Aorta (tissue), 5 donors: Measurements from ENCODE around the gene S100A4. TPM values are rescaled to one million over a fixed set of nuclear protein-coding genes. Genes with fewer than 3 reads are reported as not detected.

Experiments used
- ATAC-seq: fragments of 200-7000 bp; cut with Tn5 transposase; one replicate; pipeline ENCODE4 v1.9.1; 2022; ENCODE audit warnings: moderate library complexity; ENCODE audit not compliant: low FRiP score
- DNase-seq, 2 donors: peaks; one replicate each; pipeline ENCODE4 v3.0.0-alpha.2; 2020
- H3K27ac ChIP-seq, 2 donors: one replicate each; pipeline ENCODE4 v1.5.1; 2013; ENCODE audit warnings: low read length in 2 of 2, mild to moderate bottlenecking in 2 of 2, moderate library complexity in 2 of 2, control low read depth in 1 of 2, inconsistent platforms in 1 of 2, low read depth in 1 of 2
- H3K27me3 ChIP-seq, 2 donors: one replicate each; pipeline ENCODE4 v1.6.1; 2013; ENCODE audit warnings: control low read depth in 1 of 2, low read length in 1 of 2, mild to moderate bottlenecking in 1 of 2, moderate library complexity in 1 of 2; ENCODE audit not compliant: insufficient read depth in 2 of 2, control insufficient read depth in 1 of 2
- H3K36me3 ChIP-seq, 2 donors: one replicate each; pipeline ENCODE4 v1.6.1; 2013; ENCODE audit warnings: control low read depth in 1 of 2, low read length in 1 of 2, mild to moderate bottlenecking in 1 of 2; ENCODE audit not compliant: insufficient read depth in 2 of 2, control insufficient read depth in 1 of 2
- H3K4me1 ChIP-seq, 2 donors: one replicate each; pipeline ENCODE4 v1.6.1; 2013; ENCODE audit warnings: low read length in 2 of 2, control low read depth in 1 of 2, mild to moderate bottlenecking in 1 of 2, moderate library complexity in 1 of 2; ENCODE audit not compliant: insufficient read depth in 2 of 2, control insufficient read depth in 1 of 2
- H3K4me3 ChIP-seq, 2 donors: one replicate each; pipeline ENCODE4 v1.5.1; 2013; ENCODE audit warnings: low read length in 2 of 2, control low read depth in 1 of 2, mild to moderate bottlenecking in 1 of 2
- H3K9me3 ChIP-seq: one replicate; pipeline ENCODE4 v1.6.1; 2013; ENCODE audit warnings: mild to moderate bottlenecking, low read length; ENCODE audit not compliant: control insufficient read depth
- WGBS, 2 donors: extraction: QIAGEN DNeasy Blood & Tissue Kit; methylation state at CpG; one replicate each; pipeline ENCODE4 v1.1.7; 2013; 5-methylcytosine and 5-hydroxymethylcytosine counted together
- intact Hi-C, 2 donors: fragments of 100-400 bp; cut with DNase I; formaldehyde crosslinking; loops; one replicate each; pipeline versions ENCODE4 v1.14.2 to v1.15.0; 2022
- polyA plus RNA-seq, 2 donors: library from polyadenylated mRNA; stranded (reverse); fragments of 200-250 nt; gene quantifications; one replicate each; pipeline ENCODE4 v1.2.3, GENCODE V29; 2013
- total RNA-seq, 2 donors: library from RNA; stranded (reverse); fragmentation: NEBNext Ultra II Directional; extraction: Animal tissue kit (Norgen Biotek cat#: 25700); gene quantifications; one replicate each; pipeline ENCODE4 v1.2.1, GENCODE V29; 2021
- donor health status: healthy with polysubstance abuse.
- donor health status: Bipolar disorder and iron deficiency.
- donor health status: DM: no; HTN: no; CAD: no.
- donor health status: DM: no; HTN: no; CAD: no.
- donor health status: DM: yes; HTN: yes; CAD: no.

S100A4 gene
- total and polyA plus RNA-seq, 4 donors = 406 to 4,033 (median 2,168) TPM

DNA sequence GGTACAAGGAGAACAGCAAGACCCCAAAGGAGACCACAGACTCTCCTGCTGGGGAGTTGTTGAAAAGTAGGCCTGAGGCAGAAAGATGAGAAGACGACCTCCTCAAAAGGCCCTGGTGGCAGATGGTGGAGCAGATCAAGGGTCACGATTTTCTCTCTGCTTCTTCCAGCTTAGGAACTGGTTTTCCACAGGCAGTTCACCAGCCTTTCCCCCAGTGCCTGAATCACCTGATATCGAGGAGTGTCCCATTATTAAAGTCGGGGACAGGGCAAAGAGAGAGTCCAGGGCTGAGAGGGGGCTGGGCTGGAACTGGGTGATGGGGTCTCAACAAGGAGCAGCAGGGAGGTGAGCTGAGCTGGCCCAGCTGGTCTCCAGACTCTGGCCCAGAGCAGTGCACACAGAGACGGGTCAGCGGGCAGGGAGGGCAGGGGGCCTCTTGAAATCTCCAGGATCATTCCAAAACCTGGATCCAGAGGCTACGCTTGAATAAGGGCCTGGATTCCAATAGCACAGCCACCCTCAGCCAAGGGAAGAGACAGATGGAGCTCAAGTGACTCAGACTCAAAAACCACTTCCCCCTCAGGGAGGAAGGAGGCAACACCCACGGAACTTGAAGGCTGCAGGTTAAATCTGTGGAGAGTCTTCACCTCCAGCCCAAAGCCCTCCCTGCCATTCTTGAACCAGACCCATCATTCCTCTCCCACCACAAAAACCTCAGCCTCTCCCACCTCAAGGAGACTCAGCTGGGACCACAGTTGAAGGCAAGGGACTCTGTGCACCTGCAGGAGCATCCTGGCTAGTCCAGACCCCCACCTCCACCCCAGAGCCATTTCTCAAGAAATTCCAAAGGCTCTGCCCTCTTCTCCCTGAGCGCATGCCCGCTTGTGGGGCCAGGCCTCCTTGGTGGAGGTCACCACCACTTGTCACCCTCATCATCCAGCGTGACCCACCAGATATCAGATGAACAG is 4.9 kb downstream of the S100A4 start, which contains the start of gene S100A5:
Gene S100A5 (minus strand): TSS at position 541 of the 968 bp plus-strand sequence. CDS start 743 bp downstream, outside the sequence.
- peaks cover 0 to 4% of the 10 kb centered on the region in 2 donors for H3K36me3 ChIP-seq
- intact Hi-C loops = no loop called here
- H3K4me1 ChIP-seq = no peaks in the 10 kb centered on the region
- no peaks in the 10 kb centered on the region for H3K27me3 ChIP-seq
- DNase-seq (peak in 1 of 2 donors; percentile 46), ATAC-seq (no peak)
- peak within 1 kb of the TSS in 1 of 2 donors; percentile 35 for H3K27ac ChIP-seq
- H3K4me3 ChIP-seq = no peak within 1 kb of the TSS
- 85 to 87% methylated on average over 11 of the region's 11 CpGs for WGBS, 2 donors
- H3K9me3 ChIP-seq = no peaks in the 10 kb centered on the region

DNA sequence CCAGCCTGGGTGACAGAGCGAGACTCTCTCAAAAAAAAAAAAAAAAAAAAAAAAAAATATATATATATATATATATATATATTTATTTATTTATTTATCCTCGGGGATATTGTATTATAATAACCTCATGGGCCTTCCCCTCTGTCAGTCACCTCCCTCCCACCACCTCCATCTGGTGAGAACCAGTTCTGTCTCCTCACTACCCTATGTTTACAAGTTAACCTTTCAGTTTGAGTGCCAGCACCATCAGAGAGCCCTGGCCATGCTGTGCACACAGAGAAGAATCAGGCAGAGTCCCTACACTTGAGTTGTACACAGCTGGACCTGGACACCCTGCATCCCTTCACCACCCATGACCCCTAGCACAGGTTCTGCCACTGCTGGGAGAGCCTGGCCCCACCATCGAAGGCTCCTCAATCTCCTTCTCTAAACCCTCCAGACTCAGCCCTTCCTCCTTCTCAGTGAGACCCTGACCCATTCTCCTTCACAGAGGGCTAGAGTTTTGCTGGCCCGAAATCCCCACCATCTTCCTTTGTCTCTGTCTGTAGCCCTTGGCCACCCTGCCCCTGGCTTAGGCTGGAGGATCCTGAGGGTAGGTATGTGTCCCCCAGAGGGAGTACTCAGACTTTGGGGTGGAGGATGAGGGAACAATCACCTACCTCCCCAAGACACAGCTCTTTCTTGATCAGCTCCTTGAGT is 6.1 kb downstream of the S100A4 start:
- H3K4me3 ChIP-seq = no peak overlapping the region
- no peak overlapping the region for H3K27ac ChIP-seq
- DNase-seq = no peak
- intact Hi-C loops = no loop called here
- H3K36me3 ChIP-seq = peaks cover 0 to 4% of the 10 kb centered on the region in 2 donors
- 71 to 83% methylated on average over 3 to 4 of the region's 4 CpGs for WGBS, 2 donors
- H3K27me3 ChIP-seq = no peaks in the 10 kb centered on the region
- no peaks in the 10 kb centered on the region for H3K4me1 ChIP-seq
- no peaks in the 10 kb centered on the region for H3K9me3 ChIP-seq
- ATAC-seq = no peak

DNA sequence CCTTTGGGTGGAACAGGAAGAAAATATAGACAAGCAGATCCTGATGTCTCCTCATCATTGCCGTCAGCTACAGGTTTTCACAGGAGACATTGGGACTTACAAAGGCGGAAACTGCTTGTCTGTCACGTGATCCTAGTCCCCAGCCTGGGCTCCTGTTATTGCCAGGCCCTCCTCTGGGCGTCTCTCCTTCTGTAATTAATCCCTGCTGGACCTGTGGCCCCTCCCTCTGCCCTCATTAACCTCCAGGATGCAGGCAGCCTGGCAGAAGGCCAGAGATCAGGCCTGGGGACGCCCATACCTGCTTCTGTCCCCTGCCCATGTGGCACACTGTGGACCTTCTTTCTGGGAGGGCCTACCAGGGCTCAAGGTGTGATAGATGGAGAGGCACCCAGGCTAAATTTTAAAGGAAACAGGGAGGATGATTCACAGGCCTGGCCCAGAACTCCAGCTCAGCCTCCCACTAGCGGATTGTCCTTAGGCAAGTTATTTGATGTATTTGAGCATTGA is 7.2 kb downstream of the S100A4 start:
- WGBS, 2 donors = 89% methylated on average over 6 of the region's 6 CpGs
- DNase-seq (peak in 1 of 2 donors; percentile 42), ATAC-seq (no peak)
- Histone ChIP-seq H3K27me3 (no peaks in the 10 kb centered on the region), H3K36me3 (no peaks in the 10 kb centered on the region), H3K27ac (no peak overlapping the region), H3K4me1 (no peaks in the 10 kb centered on the region), H3K9me3 (no peaks in the 10 kb centered on the region), H3K4me3 (no peak overlapping the region)
- intact Hi-C loops = no loop called here

- Histone ChIP-seq H3K4me1 (no peaks in the 10 kb centered on the region), H3K9me3 (no peaks in the 10 kb centered on the region), H3K4me3 (no peak overlapping the region), H3K36me3 (no peaks in the 10 kb centered on the region), H3K27ac (no peak overlapping the region), H3K27me3 (no peaks in the 10 kb centered on the region)
- 97% methylated on average over 6 of the region's 6 CpGs for WGBS, 2 donors
- ATAC-seq = no peak
- DNase-seq = no peak
- intact Hi-C loops = no loop called here
These were observed 8.3 kb downstream of the S100A4 start for GRCh38 chr1:153537376-153537730.

GRCh38 chr1:153536671-153537375 is 8.8 kb downstream of the S100A4 start:
- DNase-seq (peak in 1 of 2 donors; percentile 60), ATAC-seq (no peak)
- Histone ChIP-seq H3K4me3 (no peak overlapping the region), H3K4me1 (no peaks in the 10 kb centered on the region), H3K27ac (peak overlapping the region in 1 of 2 donors; percentile 89), H3K27me3 (no peaks in the 10 kb centered on the region), H3K9me3 (no peaks in the 10 kb centered on the region), H3K36me3 (no peaks in the 10 kb centered on the region)
- 84 to 91% methylated on average over 9 of the region's 9 CpGs for WGBS, 2 donors
- intact Hi-C loops = no loop called here

DNA sequence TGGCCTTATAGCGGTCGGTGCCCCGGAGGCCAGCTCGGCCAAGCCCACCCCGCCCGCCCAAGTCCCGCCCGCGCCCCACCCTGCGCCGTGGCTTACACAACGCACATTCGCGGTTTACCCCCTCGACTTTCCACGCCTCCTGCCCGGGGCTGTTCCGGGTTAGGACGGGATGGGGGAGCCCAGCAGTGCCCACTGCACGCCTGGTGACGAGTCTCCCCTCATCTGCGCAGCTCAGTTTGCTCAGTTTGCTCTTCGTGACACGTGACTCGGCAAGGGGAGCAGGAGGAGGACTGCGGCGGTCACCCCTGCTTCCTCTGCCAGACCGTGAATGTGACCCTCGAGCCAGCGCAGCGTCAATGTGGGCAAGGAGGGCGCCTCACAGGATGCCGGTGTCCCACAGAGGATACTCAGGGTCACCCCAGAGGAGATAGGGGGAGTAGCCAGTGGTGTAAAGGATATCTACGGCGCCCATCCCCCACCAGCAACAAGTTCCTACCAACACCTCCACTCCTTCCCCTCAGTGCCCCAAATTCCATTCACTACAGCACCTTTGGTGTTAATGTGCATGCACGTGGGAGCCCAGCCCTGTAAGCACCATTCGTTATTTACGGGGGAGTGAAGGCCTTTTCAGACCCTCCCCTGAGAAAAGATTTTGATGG is 9.5 kb downstream of the S100A4 start:
- peak overlapping the region; percentile 27 to 91 for H3K4me3 ChIP-seq
- H3K9me3 ChIP-seq = no peaks in the 10 kb centered on the region
- H3K4me1 ChIP-seq = no peaks in the 10 kb centered on the region
- 1% methylated on average over 26 to 38 of the region's 38 CpGs for WGBS, 2 donors
- H3K27me3 ChIP-seq = no peaks in the 10 kb centered on the region
- H3K36me3 ChIP-seq = no peaks in the 10 kb centered on the region
- H3K27ac ChIP-seq = peak overlapping the region; percentile 70 to 99
- peak; percentile 94 to 95 for DNase-seq
- peak; percentile 90 for ATAC-seq
- intact Hi-C loops = no loop called here

DNA sequence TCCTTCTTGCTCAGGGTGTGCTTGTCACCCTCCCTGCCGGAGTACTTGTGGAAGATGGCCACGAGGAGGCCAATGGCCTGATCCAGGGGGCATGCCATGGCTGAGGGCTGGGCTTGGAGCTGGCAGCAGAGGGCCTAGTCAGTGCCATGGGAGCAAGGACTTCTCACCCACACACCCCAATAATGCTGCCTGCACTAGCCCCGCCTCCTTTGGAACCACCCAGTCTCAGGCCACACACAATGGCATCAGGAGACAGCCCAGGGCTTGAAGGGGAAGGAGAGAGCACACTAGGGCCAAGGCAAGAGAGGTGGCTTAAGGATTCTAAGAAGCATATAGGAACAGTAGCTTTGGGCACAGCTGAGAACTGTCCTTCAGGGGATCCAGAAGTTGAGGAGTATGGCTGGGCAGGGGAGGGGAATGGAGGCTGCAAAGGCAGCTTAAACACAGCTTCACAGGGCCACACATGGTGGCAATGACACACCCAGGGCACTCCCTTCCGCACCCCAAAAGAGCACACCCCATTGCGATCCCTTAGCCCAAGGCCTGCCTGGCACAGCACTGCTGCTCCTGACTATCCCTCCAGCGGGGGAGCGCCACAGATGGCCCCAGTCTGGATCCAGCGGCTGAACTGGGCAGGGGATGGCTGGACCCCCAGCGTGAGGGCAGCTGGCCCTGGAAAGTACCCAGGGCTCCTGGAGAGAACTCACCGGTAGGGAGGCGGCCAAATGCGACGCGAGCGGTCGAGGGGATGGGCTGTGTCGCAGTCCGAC is 10.2 kb downstream of the S100A4 start, which contains the start of gene S100A6:
Gene S100A6 (minus strand): TSS at position 750 of the 770 bp plus-strand sequence. CDS start 652 bp downstream, at position 98.
- Histone ChIP-seq H3K9me3 (no peaks in the 10 kb centered on the region), H3K36me3 (no peaks in the 10 kb centered on the region), H3K4me1 (no peaks in the 10 kb centered on the region), H3K4me3 (peak within 1 kb of the TSS; percentile 27 to 91), H3K27me3 (no peaks in the 10 kb centered on the region), H3K27ac (peak within 1 kb of the TSS; percentile 70 to 99)
- WGBS, 2 donors = 0 to 1% methylated on average over 18 of the region's 18 CpGs
- peak; percentile 86 for ATAC-seq
- peak; percentile 85 to 87 for DNase-seq
- intact Hi-C loops = loop anchor here in 1 of 2 donors (2.0 kb wide), 1 partner anchor 13 kb away; the partner anchor contains the start of gene S100A3
